Measurements from ENCODE around the gene FLCN. TPM values are rescaled to one million over a fixed set of nuclear protein-coding genes. Genes with fewer than 3 reads are reported as not detected.

The FLCN gene
- total RNA-seq, 1 donor from 2014 or later = 59.8 TPM

DNA sequence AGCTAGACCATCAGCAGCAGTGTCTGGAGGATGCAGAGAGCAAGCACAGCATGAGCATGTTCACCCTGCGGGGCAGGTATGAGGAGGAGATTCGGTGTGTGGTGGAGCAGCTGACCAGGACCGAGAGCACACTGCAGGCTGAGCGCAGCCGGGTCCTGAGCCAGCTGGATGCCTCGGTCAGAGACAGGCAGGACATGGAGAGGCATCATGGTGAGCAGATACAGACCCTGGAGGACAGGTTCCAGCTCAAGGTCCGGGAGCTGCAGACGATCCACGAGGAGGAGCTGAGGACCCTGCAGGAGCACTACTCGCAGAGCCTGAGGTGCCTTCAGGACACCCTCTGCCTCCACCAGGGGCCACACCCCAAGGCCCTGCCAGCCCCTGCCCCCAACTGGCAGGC, 69.6 kb downstream of the FLCN start:
- no peak for DNase-seq (ENCODE audit: low spot score)

DNA sequence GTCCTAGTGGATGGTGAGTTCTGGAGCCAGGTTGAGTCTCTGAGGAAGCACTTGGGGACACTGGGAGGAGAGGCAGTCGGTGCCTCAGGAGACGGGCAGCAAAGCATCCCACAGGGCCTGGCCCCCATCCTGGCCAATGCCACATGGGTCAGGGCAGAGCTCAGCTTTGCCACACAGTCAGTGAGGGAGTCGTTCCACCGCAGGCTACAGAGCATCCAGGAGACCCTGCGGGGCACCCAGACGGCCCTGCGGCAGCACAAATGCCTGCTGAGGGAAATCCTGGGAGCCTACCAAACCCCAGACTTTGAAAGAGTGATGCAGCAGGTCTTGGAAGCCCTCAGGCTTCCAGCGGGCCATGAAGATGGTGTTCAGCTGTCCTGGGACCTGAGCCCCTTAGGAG, 70.5 kb downstream of the FLCN start:
- DNase-seq (ENCODE audit: low spot score) = no peak

DNA sequence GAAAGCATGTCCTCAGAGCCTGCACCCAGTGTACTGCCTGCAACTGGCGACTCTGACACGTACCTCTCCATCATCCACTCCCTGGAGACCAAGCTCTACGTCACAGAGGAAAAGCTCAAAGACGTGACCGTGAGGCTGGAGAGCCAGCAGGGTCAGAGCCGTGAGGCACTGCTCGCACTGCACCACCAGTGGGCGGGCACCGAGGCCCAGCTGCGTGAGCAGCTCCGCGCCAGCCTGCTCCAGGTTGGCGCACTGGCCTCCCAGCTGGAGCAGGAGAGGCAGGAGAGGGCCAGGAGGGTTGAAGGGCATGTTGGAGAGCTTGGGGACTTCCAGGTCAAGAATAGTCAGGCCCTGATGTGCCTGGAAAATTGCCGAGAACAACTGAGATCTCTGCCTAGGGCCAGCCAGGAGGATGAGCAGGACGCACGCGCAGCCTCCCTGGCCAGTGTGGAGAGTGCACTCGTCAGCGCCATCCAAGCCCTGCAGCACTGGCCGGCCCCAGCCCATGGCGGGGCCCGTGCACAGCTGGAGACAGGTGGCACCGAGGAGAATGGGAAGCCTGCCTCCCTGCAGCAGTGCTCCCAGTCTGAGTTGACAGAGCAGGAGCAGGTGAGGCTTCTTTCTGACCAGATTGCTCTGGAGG, 71.2 kb downstream of the FLCN start:
- DNase-seq (ENCODE audit: low spot score) = no peak

DNA sequence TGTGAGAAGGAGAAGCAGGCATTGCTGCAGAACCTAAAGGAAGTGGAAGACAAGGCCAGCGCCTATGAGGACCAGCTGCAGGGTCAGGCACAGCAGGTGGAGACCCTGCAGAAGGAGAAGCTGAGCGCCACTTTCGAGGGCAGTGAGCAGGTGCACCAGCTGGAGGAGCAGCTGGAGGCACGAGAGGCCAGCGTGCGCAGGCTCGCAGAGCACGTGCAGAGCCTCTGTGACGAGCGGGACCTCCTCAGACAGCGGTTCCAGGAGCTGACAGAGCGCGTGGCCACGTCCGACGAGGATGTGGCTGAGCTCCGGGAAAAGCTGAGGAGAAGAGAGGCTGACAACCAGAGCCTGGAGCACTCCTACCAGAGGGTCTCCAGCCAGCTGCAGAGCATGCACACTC, 72.3 kb downstream of the FLCN start:
- DNase-seq (ENCODE audit: low spot score) = no peak

DNA sequence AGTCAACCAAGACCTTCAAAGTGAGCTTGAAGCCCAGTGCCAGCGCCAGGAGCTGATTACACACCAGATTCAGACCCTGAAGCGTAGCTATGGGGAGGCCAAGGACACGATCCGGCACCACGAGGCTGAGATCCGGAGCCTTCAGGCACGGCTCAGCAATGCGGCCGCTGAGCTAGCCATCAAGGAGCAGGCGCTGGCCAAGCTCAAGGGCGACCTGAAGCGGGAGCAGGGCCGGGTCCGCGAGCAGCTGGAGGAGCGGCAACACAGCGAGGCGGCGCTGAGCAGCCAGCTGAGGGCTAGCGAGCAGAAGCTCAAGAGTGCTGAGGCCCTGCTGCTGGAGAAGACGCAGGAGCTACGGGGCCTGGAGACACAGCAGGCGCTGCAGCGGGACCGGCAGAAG, 72.8 kb downstream of the FLCN start:
- no peak for DNase-seq (ENCODE audit: low spot score)

Other genes with a start within 250 kb of the FLCN start
- 423 TPM for gene MPRIP, start 194.7 kb downstream of the FLCN start, total RNA-seq
- gene PLD6, start 30.8 kb downstream of the FLCN start, total RNA-seq = 4.9 TPM
- gene COPS3, start 44.1 kb upstream of the FLCN start, total RNA-seq = 54.0 TPM
- 2.3 TPM for gene NT5M, start 66.2 kb upstream of the FLCN start, total RNA-seq
- gene MED9, start 239.8 kb upstream of the FLCN start, total RNA-seq = 19.1 TPM